ENCODE data around the gene SPOCK1.

SPOCK1 gene

DNA sequence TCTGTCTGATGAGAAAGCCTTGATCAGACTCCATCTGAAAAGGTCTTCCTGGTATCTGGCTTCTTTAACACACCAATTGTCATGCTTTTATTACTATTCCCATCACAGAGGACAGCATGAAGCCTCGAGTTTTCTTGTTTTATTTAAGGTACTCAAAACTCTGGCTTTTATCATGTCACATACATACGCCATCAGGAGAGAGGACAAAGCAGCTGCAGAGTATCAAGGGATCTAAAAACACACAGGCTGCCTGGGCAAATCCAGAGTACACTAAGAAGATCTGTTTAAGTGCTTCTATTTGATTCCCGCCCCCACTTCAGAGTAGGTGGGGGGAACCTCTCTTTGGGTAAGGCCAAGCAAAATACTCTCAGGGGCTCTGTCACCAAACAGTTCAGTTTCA lies 277.2 kb downstream of the SPOCK1 start:
- TF ChIP-seq POLR2A (IDR thresholded peaks at IDR 0.05; ENCODE audit: extremely low read depth, insufficient read length), result no peak
- no peak for TF ChIP-seq MYC (IDR thresholded peaks at IDR 0.05; ENCODE audit: low read depth, low read length)
- TF ChIP-seq, protein P1, sequence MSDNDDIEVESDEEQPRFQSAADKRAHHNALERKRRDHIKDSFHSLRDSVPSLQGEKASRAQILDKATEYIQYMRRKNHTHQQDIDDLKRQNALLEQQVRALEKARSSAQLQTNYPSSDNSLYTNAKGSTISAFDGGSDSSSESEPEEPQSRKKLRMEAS (IDR thresholded peaks at IDR 0.05; ENCODE audit: low read depth, low read length), result no peak
- no peak for TF ChIP-seq CTCF (IDR thresholded peaks at IDR 0.05; ENCODE audit: low read depth, low read length)
- DNase-seq (ENCODE audit: low read depth), result no peak
- H3K4me3 ChIP-seq (ENCODE audit: low read depth, low read length), result no peak overlapping the region

DNA sequence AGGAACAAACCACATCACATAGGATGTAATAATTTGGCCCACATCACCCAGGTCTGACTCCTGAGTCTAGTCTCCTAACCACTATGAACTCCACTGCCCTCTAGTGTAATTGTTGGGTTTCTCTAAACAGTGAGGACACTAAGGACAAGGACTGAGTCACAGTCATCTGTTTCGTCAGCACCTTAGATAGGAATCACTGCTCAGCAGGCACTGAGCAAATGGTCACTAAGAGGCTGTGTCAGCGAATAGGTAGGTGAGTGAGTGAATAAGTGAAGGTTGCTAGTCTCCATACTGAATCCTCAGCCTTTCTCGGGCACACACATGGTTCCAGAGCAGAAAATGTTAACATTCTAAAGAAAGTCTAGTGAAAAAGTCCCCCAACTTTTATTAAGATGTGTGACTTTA lies 278.6 kb downstream of the SPOCK1 start:
- H3K4me3 ChIP-seq (ENCODE audit: low read depth, low read length), result no peak overlapping the region
- peak; percentile 32 for TF ChIP-seq CTCF (IDR thresholded peaks at IDR 0.05; ENCODE audit: low read depth, low read length)
- TF ChIP-seq, protein P1 (IDR thresholded peaks at IDR 0.05; ENCODE audit: low read depth, low read length), result no peak
- DNase-seq (ENCODE audit: low read depth), result peak; percentile 58

DNA sequence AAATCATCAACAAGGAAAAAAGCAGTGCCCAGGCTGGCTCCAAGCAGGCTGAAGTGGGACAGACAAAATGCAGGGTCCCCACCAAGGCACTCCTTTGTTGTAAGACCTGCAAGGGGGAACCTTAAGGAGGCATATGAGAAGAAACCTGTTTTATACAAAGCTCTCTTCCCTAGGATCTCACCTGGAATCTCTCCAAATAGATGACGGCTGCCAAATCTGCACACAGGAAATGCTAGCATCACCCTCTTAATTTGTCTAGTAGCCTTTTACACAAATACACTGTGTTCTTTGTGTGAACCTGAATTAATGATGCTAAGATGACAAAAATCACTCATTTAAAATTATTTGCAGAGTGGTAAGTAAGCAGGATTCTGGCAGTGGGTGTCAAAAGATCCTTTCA lies 280.2 kb downstream of the SPOCK1 start:
- TF ChIP-seq, protein P1 (IDR thresholded peaks at IDR 0.05; ENCODE audit: low read depth, low read length), result no peak
- TF ChIP-seq MYC (IDR thresholded peaks at IDR 0.05; ENCODE audit: low read depth, low read length), result no peak
- TF ChIP-seq POLR2A (IDR thresholded peaks at IDR 0.05; ENCODE audit: extremely low read depth, insufficient read length), result no peak
- TF ChIP-seq CTCF (IDR thresholded peaks at IDR 0.05; ENCODE audit: low read depth, low read length), result no peak
- H3K4me3 ChIP-seq (ENCODE audit: low read depth, low read length), result no peak overlapping the region
- no peak for DNase-seq (ENCODE audit: low read depth)

GRCh38 chr5:137218471-137218870 lies 280.7 kb downstream of the SPOCK1 start:
- TF ChIP-seq, protein P1 (IDR thresholded peaks at IDR 0.05; ENCODE audit: low read depth, low read length), result no peak
- TF ChIP-seq POLR2A (IDR thresholded peaks at IDR 0.05; ENCODE audit: extremely low read depth, insufficient read length), result no peak
- no peak for TF ChIP-seq CTCF (IDR thresholded peaks at IDR 0.05; ENCODE audit: low read depth, low read length)
- TF ChIP-seq MYC (IDR thresholded peaks at IDR 0.05; ENCODE audit: low read depth, low read length), result no peak
- no peak for DNase-seq (ENCODE audit: low read depth)
- H3K4me3 ChIP-seq (ENCODE audit: low read depth, low read length), result no peak overlapping the region

- H3K4me3 ChIP-seq (ENCODE audit: low read depth, low read length), result no peak overlapping the region
- TF ChIP-seq POLR2A (IDR thresholded peaks at IDR 0.05; ENCODE audit: extremely low read depth, insufficient read length), result no peak
- TF ChIP-seq, protein P1 (IDR thresholded peaks at IDR 0.05; ENCODE audit: low read depth, low read length), result no peak
- TF ChIP-seq MYC (IDR thresholded peaks at IDR 0.05; ENCODE audit: low read depth, low read length), result no peak
- TF ChIP-seq CTCF (IDR thresholded peaks at IDR 0.05; ENCODE audit: low read depth, low read length), result no peak
- DNase-seq (ENCODE audit: low read depth), result peak; percentile 2
These were observed 281.4 kb downstream of the SPOCK1 start for GRCh38 chr5:137217599-137218200.
